Renal cortical epithelial cell (primary cell): ENCODE results near the gene PDE11A. TPM values are rescaled to one million over a fixed set of nuclear protein-coding genes. Genes with fewer than 3 reads are reported as not detected.

Experiments used
- DNase-seq: peaks from one replicate; pipeline ENCODE4 v3.0.0-alpha.2; 2011; ENCODE audit warnings: low read depth
- total RNA-seq: library from RNA; depleted of rRNA; stranded (reverse); fragments of >200 nt; gene quantifications from 2 replicates; pipeline ENCODE4 v1.2.3, GENCODE V29; 2014

Gene PDE11A
- total RNA-seq, 1 donor from 2014 or later: 5.8 TPM

GRCh38 chr2:177727577-177728398, 344.8 kb downstream of the PDE11A start:
- no peak for DNase-seq

- DNase-seq: no peak
Measured at GRCh38 chr2:177726931-177727348, 345.6 kb downstream of the PDE11A start.

DNA sequence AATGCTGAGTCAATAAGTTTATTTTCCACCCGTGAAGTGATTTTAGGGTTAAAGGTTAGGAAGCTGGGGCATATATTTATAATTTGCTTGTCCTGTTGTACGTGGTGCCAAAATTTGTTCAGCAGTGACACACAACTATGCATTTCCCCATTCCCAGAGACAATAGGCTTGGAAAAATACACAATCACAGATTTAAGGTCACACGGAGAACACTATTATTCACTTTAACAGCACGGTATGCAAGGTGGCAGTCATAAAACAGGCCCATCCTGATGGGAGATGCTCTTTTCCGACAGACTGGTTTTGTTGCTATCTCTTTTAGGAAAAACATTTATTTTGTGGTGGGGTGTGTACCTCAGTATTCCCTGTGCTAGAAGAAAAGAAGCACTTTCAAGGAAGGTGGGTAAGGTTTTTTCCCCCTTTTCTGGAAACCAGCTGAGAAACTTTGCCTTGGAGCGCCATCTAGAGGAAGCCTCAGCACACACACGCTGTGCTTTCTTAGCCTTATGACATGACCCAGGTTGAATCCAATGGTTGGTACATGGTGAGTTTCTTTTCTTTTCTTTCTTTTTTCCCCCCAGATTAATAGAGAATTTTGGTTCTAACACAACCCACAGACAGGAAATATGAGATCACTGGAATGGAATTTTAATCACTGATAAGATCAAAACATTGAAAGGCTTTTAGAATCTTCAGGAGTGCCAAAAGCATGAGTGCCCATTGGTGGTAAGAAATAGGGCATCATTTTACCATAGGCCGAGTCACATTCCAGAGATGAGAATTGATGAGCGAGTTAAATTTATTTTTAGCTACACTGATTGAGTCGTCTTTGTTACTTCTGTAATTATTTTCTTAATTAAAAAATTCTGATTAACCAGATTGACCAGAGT, 347.9 kb downstream of the PDE11A start:
- peak; percentile 54 for DNase-seq

GRCh38 chr2:177723235-177723634, 349.3 kb downstream of the PDE11A start:
- no peak for DNase-seq

GRCh38 chr2:177721818-177722567, 350.6 kb downstream of the PDE11A start:
- DNase-seq: no peak

DNA sequence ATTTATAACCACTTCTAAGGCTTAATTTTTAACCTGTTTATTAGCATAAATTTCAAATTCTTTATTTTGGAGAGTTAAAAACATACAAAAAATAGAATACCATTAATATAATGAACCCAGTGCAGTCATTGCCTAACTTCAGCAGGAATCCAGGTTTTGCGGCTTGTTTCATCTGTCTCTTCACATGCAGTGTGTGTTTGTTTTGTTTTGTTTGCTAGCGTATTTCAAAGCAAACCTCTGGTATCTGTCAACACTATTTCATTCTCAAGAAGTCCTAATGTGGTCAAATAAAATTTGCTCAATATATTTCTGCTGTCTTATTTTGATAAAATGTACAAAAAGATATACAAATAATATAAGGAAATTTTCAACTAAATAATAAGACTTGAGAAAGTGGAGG, 351.5 kb downstream of the PDE11A start:
- no peak for DNase-seq

GRCh38 chr2:177717831-177718618, 354.6 kb downstream of the PDE11A start:
- peak; percentile 39 for DNase-seq

DNA sequence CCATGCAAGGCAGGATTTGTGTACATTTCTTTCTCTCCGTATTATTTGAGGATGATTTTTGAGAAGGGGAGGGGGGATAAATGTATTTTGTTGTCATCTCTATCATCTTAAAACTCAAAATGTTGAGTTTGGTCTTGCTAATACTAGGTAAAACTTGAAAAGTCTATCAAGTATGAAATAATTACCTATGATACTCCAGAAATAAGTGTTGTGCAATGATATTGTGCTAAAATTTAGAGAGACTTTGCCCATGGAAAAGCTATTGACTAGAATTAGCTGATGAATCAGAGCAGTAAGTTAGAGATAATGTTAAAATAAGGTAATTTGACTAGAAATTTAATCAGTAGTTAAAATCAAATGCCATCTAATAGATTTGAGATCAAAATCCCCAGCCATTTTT, 356.1 kb downstream of the PDE11A start:
- DNase-seq: no peak

- DNase-seq: no peak
Measured at GRCh38 chr2:177715771-177716170, 356.8 kb downstream of the PDE11A start.

GRCh38 chr2:177714704-177715103, 357.9 kb downstream of the PDE11A start:
- DNase-seq: no peak

- no peak for DNase-seq
Measured at GRCh38 chr2:177712462-177712861, 360.1 kb downstream of the PDE11A start.

DNA sequence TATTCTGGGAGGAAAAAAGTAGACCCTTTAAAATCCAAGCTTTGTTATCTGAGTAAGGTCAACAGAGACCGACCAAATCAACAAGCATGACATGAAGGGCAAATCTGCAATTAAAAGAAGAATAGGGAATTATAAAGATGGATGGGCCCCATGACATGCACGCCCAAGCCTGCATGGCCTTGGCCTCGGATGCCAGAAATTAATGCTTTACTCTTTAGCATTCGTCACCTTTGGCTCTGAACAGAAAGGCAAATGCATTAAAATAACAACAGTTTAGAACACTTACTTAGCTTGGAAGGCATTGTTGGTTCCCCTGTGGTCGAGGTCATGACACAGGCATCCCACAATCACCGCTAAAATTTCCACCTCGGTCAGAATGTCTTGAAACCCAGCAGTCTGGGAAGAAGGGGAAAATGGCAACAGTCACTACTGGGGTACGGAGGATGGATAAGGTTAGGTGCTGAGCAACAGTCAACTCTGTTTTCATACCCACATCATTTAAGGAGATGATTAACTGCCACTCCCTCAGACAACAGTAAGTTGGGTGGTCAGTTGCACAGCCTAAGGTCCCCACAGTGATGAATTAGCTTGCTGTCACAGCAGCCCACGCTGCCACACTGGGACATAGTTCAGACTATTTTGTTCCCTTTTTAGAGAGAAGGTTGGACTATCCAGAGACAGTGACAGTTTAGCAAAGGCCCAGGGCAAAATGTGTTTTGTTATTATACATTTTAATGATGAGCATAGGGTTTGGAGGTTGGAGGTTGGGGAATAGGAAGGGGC, 360.9 kb downstream of the PDE11A start:
- peak; percentile 41 for DNase-seq

DNA sequence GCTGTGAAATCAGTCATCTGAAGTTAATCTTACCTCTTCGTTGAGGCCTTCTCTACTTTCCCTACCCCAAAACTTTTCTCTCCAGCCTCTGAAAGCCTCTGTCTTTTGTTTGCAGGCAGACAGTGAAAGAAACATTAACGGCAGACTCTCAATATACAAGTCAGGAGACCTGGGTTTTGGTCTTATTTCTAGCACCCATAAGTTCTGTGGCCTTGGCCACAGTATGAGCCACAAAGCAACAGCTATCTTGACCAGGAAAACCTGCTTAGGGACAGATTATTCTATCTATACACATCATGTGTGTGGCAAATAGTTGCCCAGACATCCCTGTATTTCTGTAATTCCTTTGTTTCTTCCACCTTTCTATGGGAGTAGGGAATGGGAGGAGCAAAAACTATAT, 361.7 kb downstream of the PDE11A start:
- DNase-seq: no peak

GRCh38 chr2:177709986-177710401, 362.6 kb downstream of the PDE11A start:
- no peak for DNase-seq

DNA sequence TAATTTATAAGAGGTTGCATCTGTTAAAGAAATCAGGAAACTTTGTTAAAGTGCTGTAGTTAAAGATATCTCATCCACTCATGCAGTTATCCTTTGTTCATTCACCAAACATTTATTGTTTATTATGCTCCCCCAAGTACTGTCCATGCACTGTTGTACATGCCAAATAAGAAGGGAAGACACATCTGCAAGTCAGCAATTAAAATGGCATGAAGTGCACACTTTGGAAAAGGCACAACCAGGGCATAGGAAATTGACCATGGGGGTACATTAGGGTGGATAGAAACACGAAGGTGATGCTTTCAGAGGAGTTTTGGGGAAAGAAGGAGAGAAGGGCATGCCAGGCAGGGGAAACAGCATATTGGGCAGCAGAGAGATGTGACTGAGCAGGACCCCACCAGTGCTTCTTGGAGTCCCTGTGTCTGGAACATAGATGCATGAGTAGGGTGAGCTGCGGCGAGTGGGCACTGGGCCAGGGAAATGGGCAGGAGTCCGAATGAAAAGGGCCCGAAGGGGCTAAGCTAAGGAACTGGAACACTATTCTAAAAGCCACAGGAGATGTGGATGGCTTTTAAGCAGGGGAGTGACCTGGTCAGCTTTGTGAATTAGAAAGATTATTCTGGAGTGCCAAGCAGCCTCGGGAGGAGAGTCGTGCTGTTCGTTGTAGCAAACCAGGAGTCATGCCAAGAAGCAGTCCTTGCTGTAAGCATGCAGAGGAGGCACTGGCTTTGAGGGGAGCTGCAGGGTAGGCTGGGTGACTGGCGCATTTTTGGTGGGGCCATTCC, 363.7 kb downstream of the PDE11A start:
- peak; percentile 78 for DNase-seq

DNA sequence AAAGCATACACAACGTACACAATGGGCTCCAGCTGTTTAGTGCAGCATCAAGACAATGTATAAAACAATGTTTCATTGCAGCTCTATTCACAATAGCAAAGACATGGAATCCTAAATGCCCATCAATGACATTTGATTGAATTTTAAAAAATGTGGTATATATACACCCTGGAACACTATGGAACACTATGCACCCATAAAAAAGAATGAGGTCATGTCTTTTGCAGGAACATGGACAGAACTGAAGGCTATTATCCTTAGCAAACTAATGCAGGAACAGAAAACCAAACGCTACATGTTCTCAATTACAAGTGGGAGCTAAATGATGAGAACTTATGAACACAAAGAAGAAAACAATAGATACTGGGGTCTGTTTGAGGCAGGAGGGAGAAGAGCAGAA, 364.5 kb downstream of the PDE11A start:
- DNase-seq: no peak

DNA sequence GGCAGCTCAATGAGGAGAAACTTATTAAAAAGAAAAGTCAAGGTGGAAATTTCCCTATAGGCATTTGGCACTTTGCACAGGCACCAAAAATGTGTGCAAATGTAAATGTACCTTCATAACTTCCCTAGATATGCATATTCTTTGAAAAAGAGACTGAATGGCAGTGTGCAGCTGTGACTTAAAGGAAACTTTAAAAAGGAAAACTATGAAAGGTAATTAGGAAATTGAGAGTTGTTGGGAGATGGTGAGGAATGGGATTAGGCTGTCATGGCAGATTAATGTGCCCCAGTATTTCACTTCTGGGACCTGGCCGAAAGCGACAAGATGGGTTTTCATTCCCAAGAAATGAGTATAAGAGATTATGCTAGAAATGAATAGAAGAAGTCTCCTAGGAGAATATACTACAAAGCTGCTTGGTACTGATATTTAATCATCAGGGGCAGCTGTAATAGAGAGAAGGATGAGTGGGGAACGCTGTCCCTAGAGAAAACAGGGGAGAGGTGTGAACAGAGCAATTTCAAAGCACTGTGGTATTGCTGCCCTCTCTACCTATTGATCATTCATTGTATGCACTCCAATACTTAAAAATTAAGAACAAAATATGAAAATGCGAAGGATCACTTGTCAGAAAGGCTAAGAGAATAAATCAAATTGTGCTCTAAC, 366.9 kb downstream of the PDE11A start:
- DNase-seq: no peak

- no peak for DNase-seq
Measured at GRCh38 chr2:177703159-177703558, 369.4 kb downstream of the PDE11A start.

DNA sequence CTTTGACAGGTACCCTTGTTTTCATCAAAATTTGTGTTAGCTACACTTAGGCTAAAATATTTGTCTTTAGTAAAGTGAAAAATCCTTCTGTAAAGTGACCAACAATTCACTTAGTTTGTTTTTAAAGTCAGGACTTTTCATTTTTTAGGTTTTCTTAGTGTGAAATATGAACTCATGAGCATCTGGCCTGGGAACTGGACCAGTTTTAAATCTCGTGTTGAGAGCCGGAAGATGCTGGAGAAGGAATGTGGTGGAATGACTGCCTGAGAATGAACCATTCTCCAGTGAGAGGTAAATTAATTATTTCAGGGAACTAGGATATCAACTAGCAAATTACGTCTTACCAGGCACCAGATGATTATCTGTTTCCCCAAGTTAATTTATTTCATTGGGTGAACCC, 374.3 kb downstream of the PDE11A start:
- no peak for DNase-seq
